Liver (tissue), 9 donors: ENCODE results near the gene ARID3A. TPM values are rescaled to one million over a fixed set of nuclear protein-coding genes. Genes with fewer than 3 reads are reported as not detected.
"Not testable (repeated sequence)": the region's sequence is repeated elsewhere in the genome, so short reads cannot be mapped to it uniquely, and the experiment has no call there.

Source experiments
- DNase-seq: peaks from one replicate; pipeline ENCODE4 v3.0.0-alpha.2; 2017; ENCODE audit warnings: low spot score
- H3K27ac ChIP-seq, 2 donors: one replicate each; pipeline ENCODE4 v1.7.0; 2013; ENCODE audit warnings: inconsistent platforms in 2 of 2, low read length in 2 of 2, control low read depth in 1 of 2, low read depth in 1 of 2, mild to moderate bottlenecking in 1 of 2
- H3K27me3 ChIP-seq, 4 donors: one replicate each; pipeline versions ENCODE4 v1.6.1 to v1.7.0; 2013; ENCODE audit warnings: low read length in 3 of 4, inconsistent platforms in 1 of 4, mild to moderate bottlenecking in 1 of 4, moderate library complexity in 1 of 4; ENCODE audit not compliant: control insufficient read depth in 4 of 4, insufficient read depth in 4 of 4
- H3K36me3 ChIP-seq, 4 donors: one replicate each; pipeline versions ENCODE4 v1.6.1 to v1.7.0; 2013; ENCODE audit warnings: low read length in 3 of 4, mild to moderate bottlenecking in 3 of 4, low read depth in 1 of 4, moderate library complexity in 1 of 4; ENCODE audit not compliant: control insufficient read depth in 4 of 4, insufficient read depth in 3 of 4
- H3K4me1 ChIP-seq, 4 donors: one replicate each; pipeline versions ENCODE4 v1.6.1 to v1.7.0; 2013; ENCODE audit warnings: low read length in 3 of 4, mild to moderate bottlenecking in 3 of 4, moderate library complexity in 1 of 4; ENCODE audit not compliant: control insufficient read depth in 4 of 4, insufficient read depth in 4 of 4
- H3K4me3 ChIP-seq, 3 donors: one replicate each; pipeline versions ENCODE4 v1.6.1 to v1.7.0; 2013; ENCODE audit warnings: low read length in 3 of 3, control low read depth in 1 of 3, low read depth in 1 of 3, mild to moderate bottlenecking in 1 of 3
- H3K9ac ChIP-seq, 2 donors: one replicate each; pipeline ENCODE4 v1.7.0; 2013; ENCODE audit warnings: low read length in 2 of 2, mild to moderate bottlenecking in 2 of 2, moderate library complexity in 2 of 2, control low read depth in 1 of 2, low read depth in 1 of 2
- H3K9me3 ChIP-seq, 4 donors: one replicate each; pipeline versions ENCODE4 v1.6.1 to v1.7.0; 2013; ENCODE audit warnings: low read length in 3 of 4; ENCODE audit not compliant: control insufficient read depth in 4 of 4
- CTCF ChIP-seq: fragments of 150-350 bp; IDR thresholded peaks from 2 replicates; pipeline ENCODE4 v1.5.1; 2017; ENCODE audit warnings: improper control_type of control experiment, low read depth, low read length; ENCODE audit not compliant: missing input control
- EGR1 ChIP-seq, 2 donors: IDR thresholded peaks; 2 replicates each; pipeline ENCODE4 v1.6.1; 2016 to 2018; ENCODE audit warnings: antibody characterized with exemption in 2 of 2, low read depth in 2 of 2
- HNF4A ChIP-seq, 2 donors: conservative IDR thresholded peaks; 2 replicates each; pipeline ENCODE4 v1.6.1; 2016; ENCODE audit warnings: antibody characterized with exemption in 2 of 2, mild to moderate bottlenecking in 2 of 2
- HNF4G ChIP-seq: IDR thresholded peaks from 2 replicates; pipeline ENCODE4 v1.6.1; 2016; ENCODE audit warnings: antibody characterized with exemption
- NR2F2 ChIP-seq: IDR thresholded peaks from 2 replicates; pipeline ENCODE4 v1.6.1; 2016; ENCODE audit warnings: antibody characterized with exemption
- REST ChIP-seq: IDR thresholded peaks from 2 replicates; pipeline ENCODE4 v1.6.1; 2016; ENCODE audit warnings: antibody characterized with exemption, mild to moderate bottlenecking
- RXRA ChIP-seq, 2 donors: IDR thresholded peaks; 2 replicates each; pipeline ENCODE4 v1.6.1; 2017 to 2018; ENCODE audit warnings: antibody characterized with exemption in 2 of 2, mild to moderate bottlenecking in 1 of 2
- SP1 ChIP-seq: IDR thresholded peaks from 2 replicates; pipeline ENCODE4 v1.6.1; 2018; ENCODE audit warnings: antibody characterized with exemption, mild to moderate bottlenecking
- TAF1 ChIP-seq: conservative IDR thresholded peaks from 2 replicates; pipeline ENCODE4 v1.6.1; 2016; ENCODE audit warnings: antibody characterized with exemption, mild to moderate bottlenecking
- YY1 ChIP-seq: IDR thresholded peaks from 2 replicates; pipeline ENCODE4 v1.6.1; 2016; ENCODE audit warnings: antibody characterized with exemption, mild to moderate bottlenecking
- ZBTB33 ChIP-seq: IDR thresholded peaks from 2 replicates; pipeline ENCODE4 v1.6.1; 2016; ENCODE audit warnings: antibody characterized with exemption
- WGBS: extraction: QIAGEN DNeasy Blood & Tissue Kit; methylation state at CpG from one replicate; pipeline ENCODE4 v1.1.7; 2013; 5-methylcytosine and 5-hydroxymethylcytosine counted together
- polyA plus RNA-seq, 2 donors: library from polyadenylated mRNA; stranded (reverse) in 1 of 2; unstranded in 1 of 2; fragments of 200-250 nt in 1 of 2; fragments of >200 nt in 1 of 2; fragmentation: Nextera tagmentation in 1 of 2; extraction: Ambion mirVana in 1 of 2; gene quantifications; one replicate each; pipeline versions ENCODE4 v1.2.1 to v1.2.3, GENCODE V29; 2013 to 2015
- total RNA-seq, 2 donors: library from RNA; depleted of rRNA; stranded (reverse); fragments of >200 nt; gene quantifications; one replicate each; pipeline ENCODE4 v1.2.3, GENCODE V29; 2014
- donor health status: healthy.
- donor health status: healthy.
- donor health status: healthy.
- donor health status: healthy.
- donor health status: healthy.

The ARID3A gene
- total and polyA plus RNA-seq, 4 donors: 0.74 to 42.4 (median 3.1) TPM

DNA sequence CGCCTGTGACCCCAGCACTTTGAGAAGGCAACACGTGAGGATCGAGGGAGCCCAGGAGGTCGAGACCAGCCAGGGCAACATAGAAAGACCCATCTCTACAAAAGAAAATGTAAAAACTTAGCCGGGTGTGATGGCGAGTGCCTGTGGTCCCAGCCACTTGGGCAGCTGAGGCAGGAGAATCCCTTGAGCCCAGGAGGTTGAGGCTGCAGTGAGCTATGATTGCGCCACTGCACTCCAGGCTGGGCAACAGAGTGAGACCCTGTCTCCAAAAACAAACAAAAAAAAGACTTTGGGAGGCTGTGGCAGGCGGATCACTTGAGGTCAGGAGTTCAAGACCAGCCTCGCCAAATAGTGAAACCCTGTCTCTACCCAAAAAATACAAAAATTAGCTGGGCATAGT lies 31.7 kb downstream of the ARID3A start:
- not testable (repeated sequence) for H3K9ac ChIP-seq, H3K4me3 ChIP-seq, DNase-seq, H3K4me1 ChIP-seq, H3K36me3 ChIP-seq, H3K27me3 ChIP-seq, H3K9me3 ChIP-seq, H3K27ac ChIP-seq
- 96% methylated on average over 9 of the region's 9 CpGs for WGBS

- Histone ChIP-seq H3K27me3 (no peaks in the 10 kb centered on the region), H3K27ac (no peak overlapping the region), H3K9me3 (no peaks in the 10 kb centered on the region), H3K4me3 (no peak overlapping the region), H3K4me1 (no peaks in the 10 kb centered on the region), H3K9ac (no peak overlapping the region), H3K36me3 (peaks cover 0 to 2% (median under 1%) of the 10 kb centered on the region in 4 donors)
- TF ChIP-seq CTCF: no peak
- no peak for TF ChIP-seq ZBTB33
- no peak for TF ChIP-seq HNF4G
- TF ChIP-seq RXRA (IDR thresholded peaks at IDR 0.05): no peak
- TF ChIP-seq REST: no peak
- TF ChIP-seq TAF1: no peak
- TF ChIP-seq YY1: no peak
- TF ChIP-seq SP1: no peak
- no peak for TF ChIP-seq HNF4A (conservative IDR thresholded peaks at IDR 0.05)
- TF ChIP-seq NR2F2: no peak
- TF ChIP-seq EGR1 (IDR thresholded peaks at IDR 0.05; ENCODE audit: low read depth in 2 of 2): no peak
- DNase-seq: no peak
- WGBS: 92% methylated on average over 36 of the region's 36 CpGs
Measured at GRCh38 chr19:958967-959855, 33.4 kb downstream of the ARID3A start.
